ENCODE measurements around the gene VDAC1.

The VDAC1 gene

GRCh38 chr5:133977161-133977787 lies 27.5 kb downstream of the VDAC1 start:
- no peak for TF ChIP-seq CTCF (IDR thresholded peaks at IDR 0.05)

- TF ChIP-seq CTCF (IDR thresholded peaks at IDR 0.05), result no peak
Measured at GRCh38 chr5:133974142-133974541, 30.6 kb downstream of the VDAC1 start.

- TF ChIP-seq CTCF (IDR thresholded peaks at IDR 0.05), result no peak
Measured at GRCh38 chr5:133970325-133970909, 34.4 kb downstream of the VDAC1 start.

GRCh38 chr5:133969654-133970324 lies 35.0 kb downstream of the VDAC1 start:
- no peak for TF ChIP-seq CTCF (IDR thresholded peaks at IDR 0.05)

GRCh38 chr5:133968204-133968980 lies 36.4 kb downstream of the VDAC1 start, which contains the start of gene C5orf15:
Gene C5orf15, minus strand, starts transcription at chr5:133968625. Its CDS starts 41 bp downstream, at chr5:133968584.
- TF ChIP-seq CTCF (IDR thresholded peaks at IDR 0.05), result no peak

- TF ChIP-seq CTCF (IDR thresholded peaks at IDR 0.05), result no peak
Measured at GRCh38 chr5:133967698-133968203, 37.0 kb downstream of the VDAC1 start.

GRCh38 chr5:133967124-133967523 lies 37.7 kb downstream of the VDAC1 start:
- no peak for TF ChIP-seq CTCF (IDR thresholded peaks at IDR 0.05)

All from LNCAP (cell line).